ENCODE results near the gene COPS3. TPM values are rescaled to one million over a fixed set of nuclear protein-coding genes. Genes with fewer than 3 reads are reported as not detected.
"Not testable (repeated sequence)": the region's sequence is repeated elsewhere in the genome, so short reads cannot be mapped to it uniquely, and the experiment has no call there.

Gene COPS3
- total RNA-seq, 1 experiment from 2014 or later, result 182 TPM

GRCh38 chr17:17313350-17313991, 32.4 kb upstream of the COPS3 start:
- DNase-seq (ENCODE audit: low read depth in 1 of 2, low spot score in 2 of 2), result no peak
- Histone ChIP-seq H3K36me3 (no peaks in the 10 kb centered on the region), H3K27me3 (replicated peaks) (no peaks in the 10 kb centered on the region), H3K9me3 (replicated peaks) (no peaks in the 10 kb centered on the region), H3K27ac (no peak overlapping the region), H3K4me1 (replicated peaks) (no peaks in the 10 kb centered on the region), H3K4me3 (no peak overlapping the region)

GRCh38 chr17:17309356-17309755, 28.3 kb upstream of the COPS3 start:
- H3K4me1 ChIP-seq (replicated peaks), result no peaks in the 10 kb centered on the region
- no peak overlapping the region for H3K27ac ChIP-seq
- no peak overlapping the region for H3K4me3 ChIP-seq
- DNase-seq (ENCODE audit: low read depth in 1 of 2, low spot score in 2 of 2), result no peak
- H3K27me3 ChIP-seq (replicated peaks), result 0 out of 2 replicates have a peak, but pooled peaks cover 3% of the 10 kb centered on the region
- no peaks in the 10 kb centered on the region for H3K36me3 ChIP-seq
- H3K9me3 ChIP-seq (replicated peaks), result no peaks in the 10 kb centered on the region

- no peak overlapping the region for H3K4me3 ChIP-seq
- no peak overlapping the region for H3K27ac ChIP-seq
- peaks cover 10% of the 10 kb centered on the region for H3K4me1 ChIP-seq (replicated peaks)
- 0 out of 2 replicates have a peak, but pooled peaks cover 6% of the 10 kb centered on the region for H3K27me3 ChIP-seq (replicated peaks)
- H3K36me3 ChIP-seq, result no peaks in the 10 kb centered on the region
- H3K9me3 ChIP-seq (replicated peaks), result no peaks in the 10 kb centered on the region; the same call in 1 of the 2 replicates
- no peak for DNase-seq (ENCODE audit: low read depth in 1 of 2, low spot score in 2 of 2)
These were observed 24.3 kb upstream of the COPS3 start for GRCh38 chr17:17305281-17305801.

GRCh38 chr17:17304521-17304985, 23.5 kb upstream of the COPS3 start:
- H3K36me3 ChIP-seq, result no peaks in the 10 kb centered on the region
- H3K9me3 ChIP-seq (replicated peaks), result no peaks in the 10 kb centered on the region; the same call in 1 of the 2 replicates
- no peak for DNase-seq (ENCODE audit: low read depth in 1 of 2, low spot score in 2 of 2)
- no peak overlapping the region for H3K27ac ChIP-seq
- H3K4me1 ChIP-seq (replicated peaks), result peaks cover 10% of the 10 kb centered on the region
- H3K4me3 ChIP-seq, result no peak overlapping the region
- 0 out of 2 replicates have a peak, but pooled peaks cover 6% of the 10 kb centered on the region for H3K27me3 ChIP-seq (replicated peaks)

GRCh38 chr17:17303847-17304490, 22.9 kb upstream of the COPS3 start:
- 0 out of 2 replicates have a peak, but pooled peaks cover 6% of the 10 kb centered on the region for H3K27me3 ChIP-seq (replicated peaks)
- H3K4me3 ChIP-seq, result peak overlapping the region; percentile 61
- H3K36me3 ChIP-seq, result no peaks in the 10 kb centered on the region
- H3K9me3 ChIP-seq (replicated peaks), result no peaks in the 10 kb centered on the region; the same call in 1 of the 2 replicates
- H3K27ac ChIP-seq, result no peak overlapping the region
- no peak for DNase-seq (ENCODE audit: low read depth in 1 of 2, low spot score in 2 of 2)
- H3K4me1 ChIP-seq (replicated peaks), result peaks cover 10% of the 10 kb centered on the region

- H3K27ac ChIP-seq, result no peak within 1 kb of the TSS
- no peaks in the 10 kb centered on the region; the same call in 1 of the 2 replicates for H3K9me3 ChIP-seq (replicated peaks)
- peaks cover 10% of the 10 kb centered on the region for H3K4me1 ChIP-seq (replicated peaks)
- H3K36me3 ChIP-seq, result no peaks in the 10 kb centered on the region
- 0 out of 2 replicates have a peak, but pooled peaks cover 6% of the 10 kb centered on the region for H3K27me3 ChIP-seq (replicated peaks)
- peak; percentile 46 to 67 for DNase-seq (ENCODE audit: low read depth in 1 of 2, low spot score in 2 of 2)
- H3K4me3 ChIP-seq, result peak within 1 kb of the TSS; percentile 61
These were observed 22.2 kb upstream of the COPS3 start, which contains the start of gene NT5M for GRCh38 chr17:17303010-17303846. Gene NT5M, plus strand, starts transcription at chr17:17303373. Its CDS starts 178 bp downstream, at chr17:17303551.

- not testable (repeated sequence) for DNase-seq (ENCODE audit: low read depth in 1 of 2, low spot score in 2 of 2); H3K36me3 ChIP-seq; H3K9me3 ChIP-seq (replicated peaks); H3K27ac ChIP-seq; H3K27me3 ChIP-seq (replicated peaks); H3K4me3 ChIP-seq
- H3K4me1 ChIP-seq (replicated peaks), result peaks cover 10% of the 10 kb centered on the region
These were observed 20.6 kb upstream of the COPS3 start for GRCh38 chr17:17301659-17302058.

- Histone ChIP-seq H3K9me3 (replicated peaks) (no peaks in the 10 kb centered on the region; the same call in 1 of the 2 replicates), H3K27ac (no peak overlapping the region), H3K36me3 (no peaks in the 10 kb centered on the region), H3K4me1 (replicated peaks) (peaks cover 10% of the 10 kb centered on the region), H3K27me3 (replicated peaks) (0 out of 2 replicates have a peak, but pooled peaks cover 6% of the 10 kb centered on the region), H3K4me3 (no peak overlapping the region)
- DNase-seq (ENCODE audit: low read depth in 1 of 2, low spot score in 2 of 2), result no peak
These were observed 19.9 kb upstream of the COPS3 start for GRCh38 chr17:17300624-17301568.

- Histone ChIP-seq H3K36me3 (no peaks in the 10 kb centered on the region), H3K27ac (no peak overlapping the region), H3K27me3 (replicated peaks) (no peaks in the 10 kb centered on the region), H3K4me3 (no peak overlapping the region), H3K4me1 (replicated peaks) (peaks cover 4% of the 10 kb centered on the region), H3K9me3 (replicated peaks) (no peaks in the 10 kb centered on the region; the same call in 1 of the 2 replicates)
- DNase-seq (ENCODE audit: low read depth in 1 of 2, low spot score in 2 of 2), result no peak
These were observed 17.1 kb upstream of the COPS3 start for GRCh38 chr17:17298108-17298507.

GRCh38 chr17:17297217-17297616, 16.2 kb upstream of the COPS3 start:
- Histone ChIP-seq H3K9me3 (replicated peaks) (no peaks in the 10 kb centered on the region), H3K4me3 (no peak overlapping the region), H3K4me1 (replicated peaks) (no peaks in the 10 kb centered on the region), H3K27me3 (replicated peaks) (no peaks in the 10 kb centered on the region), H3K36me3 (no peaks in the 10 kb centered on the region), H3K27ac (no peak overlapping the region)
- no peak for DNase-seq (ENCODE audit: low read depth in 1 of 2, low spot score in 2 of 2)

- Histone ChIP-seq H3K4me1 (replicated peaks) (no peaks in the 10 kb centered on the region), H3K27me3 (replicated peaks) (no peaks in the 10 kb centered on the region; the same call in 1 of the 2 replicates), H3K4me3 (no peak overlapping the region), H3K9me3 (replicated peaks) (no peaks in the 10 kb centered on the region), H3K27ac (no peak overlapping the region), H3K36me3 (no peaks in the 10 kb centered on the region)
- no peak for DNase-seq (ENCODE audit: low read depth in 1 of 2, low spot score in 2 of 2)
These were observed 14.1 kb upstream of the COPS3 start for GRCh38 chr17:17295141-17295540.

- no peak overlapping the region for H3K4me3 ChIP-seq
- H3K4me1 ChIP-seq (replicated peaks), result no peaks in the 10 kb centered on the region
- no peaks in the 10 kb centered on the region for H3K36me3 ChIP-seq
- H3K27ac ChIP-seq, result no peak overlapping the region
- no peaks in the 10 kb centered on the region; the same call in 1 of the 2 replicates for H3K27me3 ChIP-seq (replicated peaks)
- no peak for DNase-seq (ENCODE audit: low read depth in 1 of 2, low spot score in 2 of 2)
- H3K9me3 ChIP-seq (replicated peaks), result no peaks in the 10 kb centered on the region
These were observed 8.7 kb upstream of the COPS3 start for GRCh38 chr17:17289701-17290100.

Data from SJSA1 (cell line).